Upper lobe of right lung (tissue), 1 donor: ENCODE results near the gene SP6. TPM values are rescaled to one million over a fixed set of nuclear protein-coding genes. Genes with fewer than 3 reads are reported as not detected.

Experiments
- ATAC-seq: fragments of 200-7000 bp; cut with Tn5 transposase; one replicate; pipeline ENCODE4 v1.9.1; 2020; ENCODE audit warnings: mild to moderate bottlenecking, moderate library complexity
- DNase-seq: peaks from one replicate; pipeline ENCODE4 v3.0.0-alpha.2; 2020
- H3K27ac ChIP-seq: fragments of 200-600 bp; one replicate; pipeline ENCODE4 v1.8.0; 2022
- H3K27me3 ChIP-seq: fragments of 200-600 bp; one replicate; pipeline ENCODE4 v1.8.0; 2022; ENCODE audit warnings: mild to moderate bottlenecking
- H3K36me3 ChIP-seq: fragments of 200-600 bp; one replicate; pipeline ENCODE4 v1.8.0; 2022
- H3K4me1 ChIP-seq: fragments of 200-600 bp; one replicate; pipeline ENCODE4 v1.8.0; 2022
- H3K4me3 ChIP-seq: fragments of 200-600 bp; one replicate; pipeline ENCODE4 v1.8.0; 2022; ENCODE audit warnings: mild to moderate bottlenecking
- H3K9me3 ChIP-seq: fragments of 200-600 bp; one replicate; pipeline ENCODE4 v1.8.0; 2022
- CTCF ChIP-seq: fragments of 200-600 bp; IDR thresholded peaks from one replicate; pipeline ENCODE4 v1.8.0; 2022; ENCODE audit warnings: antibody characterized with exemption
- intact Hi-C: fragments of 100-400 bp; cut with DNase I; formaldehyde crosslinking; loops from one replicate; pipeline ENCODE4 v1.11.0; 2022
- long read RNA-seq: library from polyadenylated mRNA; unstranded; transcript quantifications from one replicate; pipeline ENCODE4 v2.0.0, GENCODE V29; 2021
- total RNA-seq: library from RNA; stranded (reverse); fragmentation: NEBNext Ultra II Directional; extraction: Animal tissue kit (Norgen Biotek cat#: 25700); gene quantifications from one replicate; pipeline ENCODE4 v1.2.1, GENCODE V29; 2021
- donor health status: DM: no; HTN: yes; CAD: no; lungs with severe emphysema.

SP6 gene
- 8.5 TPM for total RNA-seq
- long read RNA-seq, transcript SP6-201 (2 exons, 3,800 nt): minor isoform, 5 of 18 reads
- long read RNA-seq, transcript SP6-202 (2 exons, 3,848 nt): major isoform, 8 of 18 reads
- long read RNA-seq, partial matches to known transcripts: 0 of 18 reads
- long read RNA-seq, other reads (novel, unspliced or antisense): 5 of 18 reads

DNA sequence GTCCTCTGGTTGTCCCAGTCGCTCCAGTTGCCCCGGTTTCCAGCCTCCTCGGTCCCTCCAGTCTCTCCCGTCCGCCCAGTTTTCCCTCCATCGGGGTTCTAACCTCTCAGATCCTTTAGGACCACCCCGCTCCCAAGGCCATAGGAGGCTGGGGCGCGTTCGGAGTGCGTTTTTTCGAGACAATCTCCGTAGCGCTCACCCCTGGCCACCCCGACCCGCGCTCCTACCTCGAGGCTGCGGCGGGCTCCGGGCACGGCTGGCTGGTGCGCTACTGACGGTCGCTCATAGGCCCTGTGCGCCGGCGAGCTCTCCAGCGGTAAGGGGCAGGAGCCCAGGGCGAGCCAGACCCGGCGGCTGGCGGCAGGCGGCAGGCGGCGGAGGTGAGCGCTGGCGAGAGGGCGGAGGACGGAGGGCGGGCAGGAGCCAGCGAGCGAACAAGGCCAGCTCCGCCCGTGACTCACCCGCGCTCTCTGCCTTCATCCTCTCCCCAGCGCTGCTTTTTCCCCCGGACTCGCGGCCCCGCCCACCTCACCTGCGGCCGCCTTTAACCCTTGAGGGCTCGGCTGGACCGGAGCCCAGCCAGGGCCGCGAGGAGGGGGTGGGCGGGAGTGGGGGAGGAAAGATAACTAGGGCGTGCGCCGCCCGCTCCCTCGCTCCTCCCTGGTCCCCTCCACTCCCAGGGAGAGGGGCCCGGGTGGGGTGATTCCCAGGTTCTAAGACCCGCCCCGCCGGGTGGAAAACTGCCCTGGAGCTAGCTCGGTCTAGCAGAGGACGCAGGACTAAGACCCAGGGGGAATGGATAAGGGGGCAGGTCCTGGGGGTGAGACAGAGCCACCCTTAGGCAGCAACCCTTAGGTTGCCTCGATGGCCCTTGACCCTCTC lies at the start of gene SP6:
TSS of gene SP6 (minus strand) at position 472 of the 882 bp plus-strand sequence. CDS start 2,734 bp downstream, outside the sequence.
- peak; percentile 92 for ATAC-seq
- Histone ChIP-seq H3K27ac (peak within 1 kb of the TSS; percentile 51), H3K9me3 (no peaks in the 10 kb centered on the region), H3K4me1 (peaks cover 19% of the 10 kb centered on the region), H3K4me3 (peak within 1 kb of the TSS; percentile 49), H3K27me3 (peaks cover 93% of the 10 kb centered on the region), H3K36me3 (no peaks in the 10 kb centered on the region)
- peak; percentile 13 for TF ChIP-seq CTCF
- intact Hi-C loops: no loop called here
- peak; percentile 92 for DNase-seq

GRCh38 chr17:47899643-47900042 lies 48.7 kb upstream of the SP6 start:
- Histone ChIP-seq H3K4me3 (no peak overlapping the region), H3K9me3 (no peaks in the 10 kb centered on the region), H3K36me3 (no peaks in the 10 kb centered on the region), H3K27ac (no peak overlapping the region), H3K4me1 (peaks cover 36% of the 10 kb centered on the region), H3K27me3 (no peaks in the 10 kb centered on the region)
- TF ChIP-seq CTCF: no peak
- DNase-seq: no peak
- intact Hi-C loops: no loop called here
- no peak for ATAC-seq

- ATAC-seq: no peak
- H3K36me3 ChIP-seq: no peaks in the 10 kb centered on the region
- no peaks in the 10 kb centered on the region for H3K9me3 ChIP-seq
- intact Hi-C loops: no loop called here
- H3K27me3 ChIP-seq: no peaks in the 10 kb centered on the region
- H3K27ac ChIP-seq: no peak overlapping the region
- DNase-seq: no peak
- no peak overlapping the region for H3K4me3 ChIP-seq
- TF ChIP-seq CTCF: no peak
- H3K4me1 ChIP-seq: peaks cover 33% of the 10 kb centered on the region
These were observed 47.3 kb upstream of the SP6 start for GRCh38 chr17:47898241-47898640.

GRCh38 chr17:47897561-47897960 lies 46.6 kb upstream of the SP6 start:
- DNase-seq: no peak
- no peak overlapping the region for H3K4me3 ChIP-seq
- H3K4me1 ChIP-seq: peaks cover 33% of the 10 kb centered on the region
- no peak overlapping the region for H3K27ac ChIP-seq
- no peaks in the 10 kb centered on the region for H3K27me3 ChIP-seq
- no peak for ATAC-seq
- no peak for TF ChIP-seq CTCF
- intact Hi-C loops: no loop called here
- no peaks in the 10 kb centered on the region for H3K36me3 ChIP-seq
- no peaks in the 10 kb centered on the region for H3K9me3 ChIP-seq

GRCh38 chr17:47896672-47897490 lies 45.9 kb upstream of the SP6 start:
- H3K36me3 ChIP-seq: no peaks in the 10 kb centered on the region
- no peak for TF ChIP-seq CTCF
- H3K4me3 ChIP-seq: peak overlapping the region; percentile 89
- H3K27ac ChIP-seq: peak overlapping the region; percentile 98
- ATAC-seq (no peak), DNase-seq (no peak)
- peaks cover 33% of the 10 kb centered on the region for H3K4me1 ChIP-seq
- no peaks in the 10 kb centered on the region for H3K9me3 ChIP-seq
- no peaks in the 10 kb centered on the region for H3K27me3 ChIP-seq
- intact Hi-C loops: no loop called here
